Natural killer cell treated with Interleukin-12 subunit alpha and Interleukin-12 subunit beta and Interleukin-15 and Interleukin-18, amount 100 ng/mL, for 72 hours (primary cell): Measurements from ENCODE around the gene NKD1. TPM values are rescaled to one million over a fixed set of nuclear protein-coding genes. Genes with fewer than 3 reads are reported as not detected.
"Not testable (repeated sequence)": the region's sequence is repeated elsewhere in the genome, so short reads cannot be mapped to it uniquely, and the experiment has no call there.

Source experiments
- ATAC-seq, 2 donors: fragments of 150-1000 bp; cut with Tn5 transposase in 1 of 2; sonication (Bioruptor Pico), chemical (Tn5 transposase) in 1 of 2; 2 replicates each; pipeline ENCODE4 v1.10.0; 2021
- DNase-seq: peaks from one replicate; pipeline ENCODE4 v3.0.0; 2022; ENCODE audit warnings: low spot score
- H3K27ac Mint-ChIP-seq, 2 donors: 1 replicate in 1 of 2; 2 replicates in 1 of 2; pipeline ENCODE4 v1.8.0; 2022; ENCODE audit warnings: mixed read lengths in 2 of 2, mild to moderate bottlenecking in 1 of 2, moderate library complexity in 1 of 2
- H3K27me3 Mint-ChIP-seq, 2 donors: 1 replicate in 1 of 2; 2 replicates in 1 of 2; pipeline ENCODE4 v1.8.0; 2022; ENCODE audit warnings: mixed read lengths in 2 of 2
- H3K36me3 Mint-ChIP-seq: one replicate; pipeline ENCODE4 v1.8.0; 2022; ENCODE audit warnings: mixed read lengths
- H3K4me1 Mint-ChIP-seq, 2 donors: 1 replicate in 1 of 2; 2 replicates in 1 of 2; pipeline ENCODE4 v1.8.0; 2022; ENCODE audit warnings: low read depth in 2 of 2, mixed read lengths in 2 of 2, mild to moderate bottlenecking in 1 of 2
- H3K4me3 Mint-ChIP-seq: one replicate; pipeline ENCODE4 v1.8.0; 2022; ENCODE audit warnings: mixed read lengths
- H3K9me3 Mint-ChIP-seq: 2 replicates; pipeline ENCODE4 v1.8.0; 2022; ENCODE audit warnings: mixed read lengths
- total RNA-seq, 2 donors: library from RNA; stranded (reverse); gene quantifications; one replicate each; pipeline ENCODE4 v1.2.3, GENCODE V29; 2022

Gene NKD1
- total RNA-seq: under 1 TPM; 0.29 to 0.86 TPM

GRCh38 chr16:50548125-50548908 is at the start of gene NKD1:
TSS of gene NKD1 (plus strand) at chr16:50548396. CDS start at chr16:50548554, 158 bp downstream.
- no peaks in the 10 kb centered on the region for H3K36me3 Mint-ChIP-seq
- ATAC-seq: peak; percentile 93 to 94
- DNase-seq: peak; percentile 75
- no peaks in the 10 kb centered on the region for H3K9me3 Mint-ChIP-seq
- H3K27ac Mint-ChIP-seq: no peak within 1 kb of the TSS
- H3K4me3 Mint-ChIP-seq: peak within 1 kb of the TSS; percentile 88
- H3K27me3 Mint-ChIP-seq: peaks cover 0 to 16% of the 10 kb centered on the region in 2 donors
- H3K4me1 Mint-ChIP-seq: peaks cover 5 to 6% of the 10 kb centered on the region in 2 donors

DNA sequence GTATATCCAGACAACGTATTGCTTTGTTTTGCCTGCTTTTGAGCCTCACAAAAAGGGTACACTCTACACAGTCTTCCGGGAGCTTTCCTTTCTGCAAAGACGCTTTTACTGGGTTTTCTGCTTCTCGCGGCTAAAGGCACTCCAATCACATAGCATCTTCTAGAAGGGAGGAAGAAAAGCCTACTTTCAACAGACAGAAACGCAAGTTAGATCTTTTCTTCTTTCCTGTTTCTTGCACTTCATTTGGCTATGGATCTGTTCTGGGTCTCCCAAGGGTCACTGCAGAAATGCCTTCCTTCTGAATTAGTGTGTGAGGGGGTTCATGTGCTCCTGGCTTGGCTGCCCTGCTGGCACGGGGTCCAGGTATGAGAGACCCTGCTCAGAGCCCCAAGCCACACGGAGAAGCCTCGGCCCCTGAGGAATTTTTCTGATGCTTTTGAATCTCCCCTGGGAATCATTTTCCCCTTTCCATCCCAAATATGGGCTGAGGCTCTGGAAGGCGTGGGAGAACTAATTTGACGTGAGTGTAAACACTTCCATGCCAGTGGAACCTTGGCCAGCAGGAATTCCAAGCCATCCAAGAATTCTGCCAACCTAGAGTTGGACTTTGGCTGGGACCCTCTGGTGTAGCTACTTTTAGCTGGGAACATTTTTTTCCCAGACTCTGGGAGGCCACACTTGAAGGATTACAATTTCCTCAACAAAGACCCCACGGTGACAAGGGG is 49.6 kb upstream of the NKD1 start:
- no peak for ATAC-seq
- no peak for DNase-seq
- H3K9me3 Mint-ChIP-seq: no peaks in the 10 kb centered on the region
- H3K36me3 Mint-ChIP-seq: no peaks in the 10 kb centered on the region
- H3K4me3 Mint-ChIP-seq: no peak overlapping the region
- H3K27me3 Mint-ChIP-seq: peaks cover 7% of the 10 kb centered on the region in 2 donors
- no peaks in the 10 kb centered on the region for H3K4me1 Mint-ChIP-seq
- no peak overlapping the region for H3K27ac Mint-ChIP-seq

- H3K9me3 Mint-ChIP-seq: no peaks in the 10 kb centered on the region
- no peak for DNase-seq
- H3K4me1 Mint-ChIP-seq: no peaks in the 10 kb centered on the region
- ATAC-seq: no peak
- no peaks in the 10 kb centered on the region for H3K36me3 Mint-ChIP-seq
- no peak overlapping the region for H3K4me3 Mint-ChIP-seq
- no peak overlapping the region for H3K27ac Mint-ChIP-seq
- peaks cover 7% of the 10 kb centered on the region in 2 donors for H3K27me3 Mint-ChIP-seq
Observed at GRCh38 chr16:50499254-50499653, 48.9 kb upstream of the NKD1 start.

DNA sequence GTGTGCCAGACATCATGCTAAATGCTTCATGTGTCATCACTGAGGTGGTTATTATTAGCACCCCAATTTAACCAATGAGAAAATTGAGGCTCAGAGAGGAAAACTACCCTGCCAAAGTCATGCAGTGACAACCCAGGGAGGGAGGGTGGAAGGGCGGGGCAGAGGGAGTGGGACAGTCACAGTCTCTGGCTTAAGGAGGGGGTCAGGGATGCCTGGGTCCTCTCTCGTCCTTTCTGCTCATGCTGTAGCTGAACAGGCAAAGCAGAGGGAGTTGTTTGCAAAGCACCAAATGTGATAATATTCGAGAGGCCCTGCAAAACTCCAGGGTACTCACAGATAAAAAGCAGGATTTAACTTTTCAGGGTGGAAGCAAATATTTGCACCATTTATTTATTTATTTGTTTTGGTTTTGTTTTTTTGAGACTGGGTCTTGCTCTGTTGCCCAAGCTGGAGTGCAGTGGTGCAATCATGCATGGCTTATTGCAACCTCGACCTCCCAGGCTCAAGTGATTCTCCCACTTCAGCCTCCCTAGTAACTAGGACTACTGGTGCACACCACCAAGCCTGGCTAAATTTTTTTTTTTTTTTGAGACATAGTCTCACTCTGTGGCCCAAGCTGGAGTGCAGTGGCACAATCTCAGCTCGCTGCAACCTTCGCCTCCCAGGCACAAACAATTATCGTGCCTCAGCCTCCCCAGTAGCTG is 47.9 kb upstream of the NKD1 start:
- Mint-ChIP-seq H3K4me3 (no peak overlapping the region), H3K4me1 (no peaks in the 10 kb centered on the region), H3K9me3 (no peaks in the 10 kb centered on the region), H3K27me3 (peaks cover 7% of the 10 kb centered on the region in 2 donors), H3K36me3 (no peaks in the 10 kb centered on the region), H3K27ac (no peak overlapping the region)
- ATAC-seq: no peak
- no peak for DNase-seq

DNA sequence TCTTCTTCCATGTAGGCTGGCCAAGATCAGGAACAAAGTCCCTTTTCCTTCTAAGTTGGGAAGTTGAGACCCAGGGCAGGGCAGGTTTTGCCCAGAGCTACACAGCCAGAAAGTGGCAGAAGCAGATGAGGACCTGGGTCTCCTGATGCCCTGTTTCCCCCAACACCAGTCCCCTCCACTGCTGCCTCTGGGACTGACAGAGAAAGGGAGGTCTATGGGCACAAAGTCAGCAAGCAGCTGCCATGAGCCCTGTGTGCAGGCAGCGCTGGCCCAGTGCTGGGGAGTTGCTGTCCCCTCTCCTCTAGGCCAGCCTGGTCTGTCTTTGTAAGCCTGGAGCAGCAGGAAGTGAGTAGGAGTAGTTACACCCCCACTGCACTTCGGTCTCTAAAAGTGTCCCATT is 46.9 kb upstream of the NKD1 start:
- Mint-ChIP-seq H3K27me3 (peaks cover 7% of the 10 kb centered on the region in 2 donors), H3K4me1 (no peaks in the 10 kb centered on the region), H3K4me3 (no peak overlapping the region), H3K9me3 (no peaks in the 10 kb centered on the region), H3K27ac (no peak overlapping the region), H3K36me3 (no peaks in the 10 kb centered on the region)
- ATAC-seq (no peak), DNase-seq (no peak)

DNA sequence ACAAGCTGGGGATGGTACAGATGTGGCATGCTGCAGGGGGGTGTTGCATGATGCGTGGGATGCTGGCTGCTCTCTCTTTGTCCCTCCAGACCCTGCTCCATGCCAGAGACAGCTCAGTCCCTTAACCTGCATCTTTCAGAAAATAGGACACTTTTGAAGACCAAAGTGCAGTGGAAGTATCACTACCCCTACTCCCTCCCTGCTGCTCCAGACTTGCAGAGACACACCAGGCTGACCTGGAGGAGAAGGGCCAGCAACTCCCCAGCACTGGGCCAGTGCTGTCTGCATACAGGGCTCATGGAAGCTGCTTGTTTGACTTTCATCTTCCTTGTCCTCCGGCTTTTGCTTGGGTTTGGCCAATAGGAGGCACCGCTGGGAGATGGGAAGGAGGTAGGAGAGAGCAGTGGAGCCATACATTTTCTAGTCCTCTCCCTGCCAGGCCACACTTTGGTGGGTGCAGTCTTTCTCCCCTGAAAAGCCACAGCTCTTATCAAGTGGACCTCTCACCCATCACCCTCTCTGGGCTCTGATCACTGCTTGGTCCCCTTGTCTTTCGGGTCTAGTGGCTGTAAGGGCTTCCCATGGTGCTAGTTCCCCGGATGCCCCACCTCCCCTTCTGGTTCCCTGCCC is 46.1 kb upstream of the NKD1 start:
- Mint-ChIP-seq H3K4me1 (no peaks in the 10 kb centered on the region), H3K4me3 (no peak overlapping the region), H3K9me3 (no peaks in the 10 kb centered on the region), H3K36me3 (no peaks in the 10 kb centered on the region), H3K27ac (no peak overlapping the region), H3K27me3 (peaks cover 7% of the 10 kb centered on the region in 2 donors)
- ATAC-seq: no peak
- no peak for DNase-seq

- Mint-ChIP-seq H3K27ac (no peak overlapping the region), H3K4me1 (no peaks in the 10 kb centered on the region), H3K9me3 (no peaks in the 10 kb centered on the region), H3K4me3 (no peak overlapping the region), H3K27me3 (peaks cover 7% of the 10 kb centered on the region in 2 donors), H3K36me3 (no peaks in the 10 kb centered on the region)
- DNase-seq (no peak), ATAC-seq (no peak)
Observed at GRCh38 chr16:50502616-50503011, 45.6 kb upstream of the NKD1 start.

DNA sequence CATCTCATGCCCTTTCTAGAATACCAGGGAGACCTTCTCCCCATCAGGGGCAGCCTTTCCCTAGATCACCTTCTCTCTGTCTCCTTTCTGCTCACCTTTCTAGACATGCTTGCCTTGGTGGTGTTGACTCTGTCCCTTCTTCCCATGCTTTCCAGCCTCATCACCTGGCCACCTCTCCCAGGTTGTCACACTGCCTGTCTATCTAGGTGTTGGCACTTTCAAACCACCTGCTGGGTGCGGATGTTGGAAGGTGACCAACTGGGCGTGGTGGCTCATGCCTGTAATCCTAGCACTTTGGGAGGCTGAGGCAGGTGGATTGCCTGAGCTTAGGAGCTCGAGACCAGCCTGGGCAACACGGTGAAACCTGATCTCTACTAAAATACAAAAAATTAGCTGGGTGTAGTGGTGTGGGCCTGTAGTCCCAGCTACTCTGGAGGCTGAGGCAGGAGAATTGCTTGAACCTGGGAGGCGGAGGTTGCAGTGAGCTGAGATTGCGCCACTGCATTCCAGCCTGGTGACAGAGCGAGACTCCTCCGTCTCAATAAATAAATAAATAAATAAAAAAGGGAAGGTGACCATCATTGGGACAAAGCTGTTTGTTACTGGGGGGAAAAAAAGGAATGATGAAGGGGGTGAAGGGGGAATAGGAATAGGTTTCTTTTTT is 44.2 kb upstream of the NKD1 start:
- not testable (repeated sequence) for H3K27ac Mint-ChIP-seq, ATAC-seq, H3K27me3 Mint-ChIP-seq, H3K9me3 Mint-ChIP-seq, DNase-seq, H3K36me3 Mint-ChIP-seq, H3K4me1 Mint-ChIP-seq, H3K4me3 Mint-ChIP-seq

DNA sequence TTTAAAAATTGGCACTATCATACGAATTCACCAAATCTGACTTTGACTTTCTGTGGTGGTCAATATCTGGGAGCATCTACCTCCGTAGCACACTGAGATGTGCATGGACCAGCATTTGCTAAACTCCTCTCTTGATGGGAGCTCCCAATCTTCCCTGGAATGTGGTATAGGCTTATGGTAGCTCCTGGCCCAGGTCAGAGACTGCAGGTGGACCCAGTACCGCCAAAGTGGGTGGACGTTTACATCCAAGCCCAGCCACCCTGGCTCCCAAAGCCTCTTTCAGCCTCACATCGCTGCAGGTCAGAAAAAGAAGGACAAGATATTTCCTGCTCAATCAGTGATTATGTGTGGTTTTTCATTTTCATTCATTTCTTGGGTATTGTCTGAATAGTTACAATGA is 43.1 kb upstream of the NKD1 start:
- DNase-seq (no peak), ATAC-seq (no peak)
- no peak overlapping the region for H3K27ac Mint-ChIP-seq
- no peaks in the 10 kb centered on the region for H3K36me3 Mint-ChIP-seq
- H3K9me3 Mint-ChIP-seq: no peaks in the 10 kb centered on the region
- H3K4me1 Mint-ChIP-seq: peaks cover 0 to 8% of the 10 kb centered on the region in 2 donors
- H3K27me3 Mint-ChIP-seq: peaks cover 7 to 11% of the 10 kb centered on the region in 2 donors
- no peak overlapping the region for H3K4me3 Mint-ChIP-seq

DNA sequence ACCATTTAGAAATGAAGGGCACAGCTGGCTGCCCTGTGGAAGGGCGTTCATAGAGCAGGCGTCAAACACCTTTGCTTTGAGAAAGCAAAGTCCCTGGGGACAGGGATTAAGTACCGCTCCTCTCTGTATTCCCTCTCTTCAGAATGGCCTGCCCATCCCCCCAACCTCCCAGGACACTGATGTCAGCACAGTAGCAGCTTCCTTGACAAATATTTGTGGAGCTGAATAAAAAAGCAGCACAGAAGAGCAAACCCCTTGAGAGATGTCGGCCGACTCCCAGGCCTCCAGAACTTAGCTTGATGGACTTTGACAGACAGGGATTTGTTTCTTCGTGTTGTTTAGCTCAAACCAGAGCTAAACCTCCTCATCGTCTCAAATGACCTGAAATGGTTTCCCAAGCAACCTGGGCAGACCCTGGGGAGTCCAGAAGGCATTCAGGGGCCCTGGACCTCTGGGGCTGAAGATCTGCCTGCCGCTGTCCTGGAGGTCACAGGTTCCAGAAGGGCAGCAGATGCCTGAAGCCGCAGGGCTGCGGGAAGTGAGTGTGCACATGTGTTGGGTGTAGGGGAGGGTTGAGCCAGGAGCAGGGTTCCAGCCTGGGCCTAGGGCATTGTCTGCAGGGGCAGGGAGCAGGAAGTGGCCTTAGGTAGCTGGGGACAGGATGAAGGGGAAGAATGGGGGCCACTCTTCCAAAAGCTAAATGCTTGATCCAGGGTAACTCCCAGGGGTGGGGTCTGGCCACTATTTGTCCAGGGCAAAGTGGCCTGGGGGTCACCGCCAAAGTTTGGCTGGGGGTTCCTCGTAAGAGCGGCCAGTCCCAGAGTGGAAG is 42.3 kb upstream of the NKD1 start:
- H3K4me1 Mint-ChIP-seq: peaks cover 0 to 9% of the 10 kb centered on the region in 2 donors

GRCh38 chr16:50506543-50506937 is 41.7 kb upstream of the NKD1 start:
- Mint-ChIP-seq H3K27me3 (peaks cover 7 to 12% of the 10 kb centered on the region in 2 donors), H3K9me3 (no peaks in the 10 kb centered on the region), H3K36me3 (no peaks in the 10 kb centered on the region), H3K27ac (no peak overlapping the region), H3K4me1 (peaks cover 0 to 9% of the 10 kb centered on the region in 2 donors), H3K4me3 (no peak overlapping the region)
- DNase-seq: no peak
- ATAC-seq: no peak

More for the DNA sequence above, 42.3 kb upstream of the NKD1 start:
- H3K4me3 Mint-ChIP-seq: no peak overlapping the region
- no peaks in the 10 kb centered on the region for H3K9me3 Mint-ChIP-seq
- no peak for DNase-seq
- H3K27ac Mint-ChIP-seq: no peak overlapping the region
- peaks cover 7 to 12% of the 10 kb centered on the region in 2 donors for H3K27me3 Mint-ChIP-seq
- H3K36me3 Mint-ChIP-seq: no peaks in the 10 kb centered on the region
- no peak for ATAC-seq

DNA sequence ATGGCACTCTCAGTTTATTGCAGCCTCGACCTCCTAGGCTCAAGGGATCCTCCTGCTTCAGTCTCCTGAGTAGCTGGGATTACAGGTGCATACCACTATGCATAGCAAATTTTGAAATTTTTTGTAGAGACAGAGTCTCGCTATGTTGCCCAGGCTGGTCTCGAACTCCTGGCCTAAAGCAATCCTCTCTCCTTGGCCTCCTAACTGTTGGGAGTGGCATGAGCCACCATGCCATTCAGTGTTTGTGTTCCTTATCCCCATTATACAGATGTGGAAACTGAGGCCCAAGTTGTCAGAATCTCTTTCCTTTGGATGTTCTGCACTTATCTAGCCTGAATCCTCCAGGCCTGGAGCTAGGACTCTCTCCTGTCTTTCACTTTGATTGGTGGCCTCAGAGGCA is 40.8 kb upstream of the NKD1 start:
- no peak for ATAC-seq
- H3K4me1 Mint-ChIP-seq: peaks cover 0 to 9% of the 10 kb centered on the region in 2 donors
- peaks cover 7 to 12% of the 10 kb centered on the region in 2 donors for H3K27me3 Mint-ChIP-seq
- DNase-seq: no peak
- H3K36me3 Mint-ChIP-seq: no peaks in the 10 kb centered on the region
- H3K9me3 Mint-ChIP-seq: no peaks in the 10 kb centered on the region
- no peak overlapping the region for H3K27ac Mint-ChIP-seq
- no peak overlapping the region for H3K4me3 Mint-ChIP-seq
